ENCODE results near the gene CACUL1. TPM values are rescaled to one million over a fixed set of nuclear protein-coding genes. Genes with fewer than 3 reads are reported as not detected.

CACUL1 gene
- total RNA-seq, 1 experiment from 2014 or later = 67.5 TPM

GRCh38 chr10:118712930-118713634 lies 41.7 kb downstream of the CACUL1 start (continued):
- 0 out of 2 replicates have a peak, but pooled peaks have one; percentile 23 for TF ChIP-seq RAD21 (IDR thresholded peaks at IDR 0.05; ENCODE audit: low read depth)

GRCh38 chr10:118712080-118712479 lies 42.7 kb downstream of the CACUL1 start:
- Histone ChIP-seq H3K27me3 (ENCODE audit: insufficient read depth, low read length) (no peaks in the 10 kb centered on the region), H3K27ac (ENCODE audit: low read depth, low read length) (no peak overlapping the region), H3K4me2 (ENCODE audit: low read length) (no peak overlapping the region), H3K9me2 (ENCODE audit: insufficient read depth) (no peaks in the 10 kb centered on the region), H3K36me3 (ENCODE audit: control insufficient read depth in 1 of 2, insufficient read depth in 2 of 2, low read length in 2 of 2) (peaks cover 0 to 1% of the 10 kb centered on the region in 2 experiments; a peak in 1 of 4 replicates), H2AFZ (ENCODE audit: low read depth, low read length, poor library complexity, severe bottlenecking) (no peak overlapping the region), H4K20me1 (ENCODE audit: insufficient read depth) (no peaks in the 10 kb centered on the region), H3K4me1 (ENCODE audit: control insufficient read depth in 1 of 2, insufficient read depth in 2 of 2, low read length in 2 of 2) (no peaks in the 10 kb centered on the region), H3K79me2 (ENCODE audit: insufficient read depth, low read length) (peaks cover 35% of the 10 kb centered on the region), H3K9me3 (ENCODE audit: control insufficient read depth in 1 of 2, insufficient read depth in 1 of 2, low read depth in 1 of 2, low read length in 2 of 2) (no peaks in the 10 kb centered on the region), H3K4me3 (replicated peaks in 1 of 2; ENCODE audit: low read depth in 1 of 2, low read length in 2 of 2) (no peak overlapping the region), H3K9ac (ENCODE audit: low read length) (no peak overlapping the region)
- no TSS peak for BruUV-seq (replicated peaks)
- intact Hi-C loops (cut with micrococcal nuclease) = no loop called here
- CTCF ChIA-PET = interaction anchor here (1.0 to 2.1 kb wide), 4 partner anchors 9 to 143 kb away, joined by 3 to 13 read pairs (median 4); no protein-coding TSS in a partner anchor
- POLR2A ChIA-PET = no interaction called here
- DNase-seq (ENCODE audit: low read depth, low spot score) (no peak), ATAC-seq (no peak)
- RAD21 ChIA-PET (ENCODE audit: low non-redundant PET in 1 of 2, low total read pairs in 2 of 2, uncharacterized antibody in 2 of 2, unreplicated experiment in 2 of 2) = no interaction called here
- TF ChIP-seq CEBPB (IDR thresholded peaks at IDR 0.05; ENCODE audit: low read depth) (no peak), YY1 (IDR thresholded peaks at IDR 0.05; ENCODE audit: extremely low read depth, insufficient replicate concordance, low read depth, low read length) (no peak), EZH2 (IDR thresholded peaks at IDR 0.05) (no peak), POLR2A (IDR thresholded peaks at IDR 0.05; ENCODE audit: borderline replicate concordance, extremely low read depth, insufficient read depth, insufficient read length) (no peak), REST (IDR thresholded peaks at IDR 0.05; ENCODE audit: low read depth) (no peak), ZBTB33 (IDR thresholded peaks at IDR 0.05; ENCODE audit: extremely low read depth, insufficient replicate concordance, low read length) (no peak), ZNF274 (IDR thresholded peaks at IDR 0.05; ENCODE audit: low read depth, low read length) (no peak), FOSL1 (IDR thresholded peaks at IDR 0.05; ENCODE audit: low read depth) (no peak), ATF3 (IDR thresholded peaks at IDR 0.05) (no peak), EGR1 (IDR thresholded peaks at IDR 0.05; ENCODE audit: low read depth) (no peak), SRF (IDR thresholded peaks at IDR 0.05; ENCODE audit: low read depth) (no peak), SP1 (IDR thresholded peaks at IDR 0.05; ENCODE audit: low read depth) (no peak), CTCF (IDR thresholded peaks at IDR 0.05 in 2 of 3, conservative IDR thresholded peaks at IDR 0.05 in 1 of 3; ENCODE audit: borderline replicate concordance in 1 of 3, insufficient read depth in 1 of 3, low read depth in 2 of 3, low read length in 2 of 3) (no peak), ELF1 (IDR thresholded peaks at IDR 0.05; ENCODE audit: borderline replicate concordance, low read depth) (no peak), TCF7L2 (IDR thresholded peaks at IDR 0.05; ENCODE audit: borderline replicate concordance, extremely low read depth, insufficient read depth, insufficient read length) (no peak), MAX (IDR thresholded peaks at IDR 0.05) (no peak)

All from HCT116 (cell line).